HEK293 (cell line): ENCODE measurements around the gene NKD2.

Experiments
- CTCF ChIA-PET: fragments of 350-600 bp; formaldehyde crosslinking; extraction: SDS; loops from one replicate; lab custom pipeline; 2021; ENCODE audit warnings: antibody characterized with exemption; lab: Yijun Ruan, JAX
- POLR2A ChIA-PET: fragments of 300-600 bp; formaldehyde crosslinking; extraction: SDS; loops from one replicate; lab custom pipeline; 2020; ENCODE audit warnings: antibody characterized with exemption, inconsistent platforms; lab: Yijun Ruan, JAX
- H3K27ac ChIP-seq: fragments of 200-500 bp; sonication (Bioruptor generic); 2 replicates; pipeline ENCODE4 v1.5.1; 2014; ENCODE audit warnings: low read depth, low read length, control low read depth, inconsistent platforms; ENCODE audit errors: extremely low read depth
- H3K36me3 ChIP-seq, 2 experiments: fragments of 200-500 bp in 1 of 2; sonication (Bioruptor generic) in 1 of 2; 1 replicate in 1 of 2; 2 replicates in 1 of 2; pipeline ENCODE4 v1.5.1; 2014 to 2017; ENCODE audit warnings: inconsistent platforms in 2 of 2, low read length in 2 of 2; ENCODE audit not compliant: control insufficient read depth in 2 of 2, insufficient read depth in 1 of 2
- H3K4me1 ChIP-seq: fragments of 200-500 bp; sonication (Bioruptor generic); 2 replicates; pipeline ENCODE4 v1.5.1; 2014; ENCODE audit warnings: mild to moderate bottlenecking, low read length, inconsistent platforms; ENCODE audit not compliant: control insufficient read depth, insufficient read depth
- H3K4me3 ChIP-seq: 2 replicates; pipeline ENCODE4 v1.5.1; 2011; ENCODE audit warnings: low read depth, mild to moderate bottlenecking, control low read depth, low read length, moderate library complexity
- H3K9me3 ChIP-seq: fragments of 200-500 bp; sonication (Bioruptor generic); 2 replicates; pipeline ENCODE4 v1.5.1; 2014; ENCODE audit warnings: low read depth, low read length, inconsistent platforms; ENCODE audit not compliant: control insufficient read depth, insufficient read depth
- GFI1B ChIP-seq: fragments of 450-650 bp; formaldehyde crosslinking; IDR thresholded peaks from 2 replicates; pipeline ENCODE4 v1.5.1; 2016; ENCODE audit warnings: missing biosample characterization, missing genetic modification characterization
- HOXC10 ChIP-seq: sonication (generic); formaldehyde crosslinking; IDR thresholded peaks from 2 replicates; pipeline ENCODE4 v1.8.1; 2023; ENCODE audit warnings: mild to moderate bottlenecking, missing genetic modification reagents
- HOXD13 ChIP-seq: sonication (generic); formaldehyde crosslinking; IDR thresholded peaks from 2 replicates; pipeline ENCODE4 v1.8.0; 2022; ENCODE audit warnings: missing genetic modification reagents, borderline replicate concordance
- RBAK ChIP-seq: fragments of 450-650 bp; formaldehyde crosslinking; IDR thresholded peaks from 2 replicates; pipeline ENCODE4 v1.5.1; 2016; ENCODE audit warnings: missing biosample characterization, missing genetic modification characterization
- SCRT2 ChIP-seq: fragments of 450-650 bp; formaldehyde crosslinking; IDR thresholded peaks from 2 replicates; pipeline ENCODE4 v1.5.1; 2016; ENCODE audit warnings: missing biosample characterization, missing genetic modification characterization
- YY1 ChIP-seq: fragments of 450-650 bp; formaldehyde crosslinking; IDR thresholded peaks from 2 replicates; pipeline ENCODE4 v1.5.1; 2018; ENCODE audit warnings: missing biosample characterization, missing genetic modification characterization
- ZBTB20 ChIP-seq: fragments of 450-650 bp; formaldehyde crosslinking; IDR thresholded peaks from 2 replicates; pipeline ENCODE4 v1.5.1; 2016; ENCODE audit warnings: missing biosample characterization, missing genetic modification characterization
- ZFP41 ChIP-seq: fragments of 450-650 bp; formaldehyde crosslinking; IDR thresholded peaks from 2 replicates; pipeline ENCODE4 v1.5.1; 2016; ENCODE audit warnings: missing biosample characterization, missing genetic modification characterization, borderline replicate concordance
- ZNF132 ChIP-seq: fragments of 450-650 bp; formaldehyde crosslinking; IDR thresholded peaks from 2 replicates; pipeline ENCODE4 v1.5.1; 2017; ENCODE audit warnings: missing biosample characterization, missing genetic modification characterization, borderline replicate concordance
- ZNF211 ChIP-seq: fragments of 450-650 bp; formaldehyde crosslinking; IDR thresholded peaks from 2 replicates; pipeline ENCODE4 v1.5.1; 2016; ENCODE audit warnings: low read depth, missing biosample characterization, missing genetic modification characterization
- ZNF214 ChIP-seq: fragments of 450-650 bp; formaldehyde crosslinking; IDR thresholded peaks from 2 replicates; pipeline ENCODE4 v1.5.1; 2017; ENCODE audit warnings: missing biosample characterization, mild to moderate bottlenecking, missing genetic modification characterization, borderline replicate concordance
- ZNF223 ChIP-seq: fragments of 450-650 bp; formaldehyde crosslinking; IDR thresholded peaks from 2 replicates; pipeline ENCODE4 v1.5.1; 2016; ENCODE audit warnings: missing biosample characterization, missing genetic modification characterization
- ZNF366 ChIP-seq: fragments of 450-650 bp; formaldehyde crosslinking; conservative IDR thresholded peaks from 2 replicates; pipeline ENCODE4 v1.5.1; 2016; ENCODE audit warnings: missing biosample characterization, missing genetic modification characterization
- ZNF423 ChIP-seq: fragments of 450-650 bp; formaldehyde crosslinking; IDR thresholded peaks from 2 replicates; pipeline ENCODE4 v1.5.1; 2016; ENCODE audit warnings: missing biosample characterization, missing genetic modification characterization
- ZNF433 ChIP-seq: fragments of 450-650 bp; formaldehyde crosslinking; IDR thresholded peaks from 2 replicates; pipeline ENCODE4 v1.5.1; 2016; ENCODE audit warnings: missing biosample characterization, missing genetic modification characterization, low read depth
- ZNF701 ChIP-seq: fragments of 450-650 bp; formaldehyde crosslinking; IDR thresholded peaks from 2 replicates; pipeline ENCODE4 v1.5.1; 2016; ENCODE audit warnings: missing biosample characterization, missing genetic modification characterization
- ZNF837 ChIP-seq: fragments of 450-650 bp; formaldehyde crosslinking; IDR thresholded peaks from 2 replicates; pipeline ENCODE4 v1.5.1; 2016; ENCODE audit warnings: missing biosample characterization, missing genetic modification characterization
- TF ChIP-seq, protein P1 (sequence below): fragments of 450-650 bp; formaldehyde crosslinking; IDR thresholded peaks from 2 replicates; pipeline ENCODE4 v1.5.1; 2016; ENCODE audit warnings: missing biosample characterization, missing genetic modification characterization
- TF ChIP-seq, protein P2 (sequence below): fragments of 450-650 bp; formaldehyde crosslinking; IDR thresholded peaks from 2 replicates; pipeline ENCODE4; 2016; ENCODE audit warnings: missing biosample characterization, missing genetic modification characterization
- TF ChIP-seq, protein P3 (sequence below): fragments of 450-650 bp; formaldehyde crosslinking; IDR thresholded peaks from 2 replicates; pipeline ENCODE4 v1.5.1; 2016; ENCODE audit warnings: missing biosample characterization, missing genetic modification characterization
- TF ChIP-seq, protein P4 (sequence below): fragments of 450-650 bp; formaldehyde crosslinking; IDR thresholded peaks from 2 replicates; pipeline ENCODE4 v1.5.1; 2017; ENCODE audit warnings: missing biosample characterization, missing genetic modification characterization

Gene NKD2

DNA sequence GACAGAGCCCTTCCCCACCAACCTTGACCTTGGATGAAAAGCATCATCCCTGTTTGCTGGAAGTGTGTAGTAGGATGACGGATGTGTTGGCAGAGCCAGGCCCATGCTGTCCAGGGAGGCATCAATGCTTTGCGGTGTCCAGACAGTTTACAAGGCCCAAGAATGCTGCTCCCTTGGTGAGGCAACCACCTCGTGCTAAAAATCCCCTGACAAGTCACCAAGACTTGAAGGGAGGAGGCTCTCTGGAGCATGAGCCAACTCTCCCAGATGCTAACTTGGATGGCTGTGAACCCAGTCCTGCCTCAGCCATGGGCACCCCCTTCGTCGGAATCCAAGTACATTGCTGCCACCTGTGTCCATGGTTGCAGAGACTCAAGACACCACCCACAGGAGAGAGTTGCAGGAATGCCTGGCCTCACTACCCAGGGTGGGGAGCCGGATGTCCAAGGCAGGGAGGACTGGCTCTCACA, 9.5 kb upstream of the NKD2 start:
- peaks cover 14% of the 10 kb centered on the region for H3K4me1 ChIP-seq
- no peak overlapping the region for H3K27ac ChIP-seq
- no peaks in the 10 kb centered on the region for H3K36me3 ChIP-seq
- no peak for TF ChIP-seq ZNF837 (tag by site-specific recombination)
- no peak for TF ChIP-seq ZNF433 (tag by site-specific recombination)
- no peak for TF ChIP-seq GFI1B
- TF ChIP-seq ZBTB20 (tag by site-specific recombination), result no peak
- no peak for TF ChIP-seq YY1 (tag by site-specific recombination)
- no peak for TF ChIP-seq ZNF211
- TF ChIP-seq, all 188 proteins: peak for 0
- no peaks in the 10 kb centered on the region for H3K9me3 ChIP-seq
- ChIA-PET POLR2A (no interaction called here), CTCF (interaction anchor here (0.9 to 4.1 kb wide), 3 partner anchors 11 to 141 kb away, joined by 3 to 30 read pairs (median 4); partner anchors contain the start of gene NKD2)
- no peak overlapping the region for H3K4me3 ChIP-seq

DNA sequence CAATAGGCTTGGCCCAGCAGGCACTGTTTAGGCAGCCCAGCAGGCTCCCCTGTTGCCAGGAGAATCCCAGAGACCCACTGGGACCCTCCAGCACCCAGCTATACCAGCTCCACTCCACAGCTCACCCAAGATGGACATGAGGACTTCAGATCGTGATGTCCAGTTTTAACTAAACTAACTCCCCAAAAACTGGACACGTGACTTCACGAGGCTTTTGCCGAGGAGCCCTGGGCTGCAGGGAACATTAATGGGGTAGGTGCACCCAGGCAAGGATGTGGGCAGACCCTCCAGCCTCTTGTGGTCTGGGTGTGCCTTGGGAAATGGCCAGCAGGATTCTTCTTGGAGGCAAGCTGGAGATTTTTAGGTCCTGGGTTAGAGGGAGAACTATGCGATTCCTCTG, 8.9 kb upstream of the NKD2 start:
- no peak overlapping the region for H3K27ac ChIP-seq
- POLR2A ChIA-PET, result no interaction called here
- peaks cover 14% of the 10 kb centered on the region for H3K4me1 ChIP-seq
- H3K4me3 ChIP-seq, result no peak overlapping the region
- TF ChIP-seq SCRT2 (tag by site-specific recombination), result no peak
- no peak for TF ChIP-seq HOXC10 (CRISPR knock-in tag)
- TF ChIP-seq ZNF132 (tag by site-specific recombination), result no peak
- no peak for TF ChIP-seq ZNF366 (tag by site-specific recombination)
- TF ChIP-seq ZNF214 (tag by site-specific recombination), result no peak
- no peak for TF ChIP-seq ZFP41
- TF ChIP-seq HOXD13 (CRISPR knock-in tag), result no peak
- TF ChIP-seq, protein P1, sequence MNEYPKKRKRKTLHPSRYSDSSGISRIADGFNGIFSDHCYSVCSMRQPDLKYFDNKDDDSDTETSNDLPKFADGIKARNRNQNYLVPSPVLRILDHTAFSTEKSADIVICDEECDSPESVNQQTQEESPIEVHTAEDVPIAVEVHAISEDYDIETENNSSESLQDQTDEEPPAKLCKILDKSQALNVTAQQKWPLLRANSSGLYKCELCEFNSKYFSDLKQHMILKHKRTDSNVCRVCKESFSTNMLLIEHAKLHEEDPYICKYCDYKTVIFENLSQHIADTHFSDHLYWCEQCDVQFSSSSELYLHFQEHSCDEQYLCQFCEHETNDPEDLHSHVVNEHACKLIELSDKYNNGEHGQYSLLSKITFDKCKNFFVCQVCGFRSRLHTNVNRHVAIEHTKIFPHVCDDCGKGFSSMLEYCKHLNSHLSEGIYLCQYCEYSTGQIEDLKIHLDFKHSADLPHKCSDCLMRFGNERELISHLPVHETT (tag by site-specific recombination), result no peak
- TF ChIP-seq ZNF701, result no peak
- no peak for TF ChIP-seq ZNF423 (tag by site-specific recombination)
- no peak for TF ChIP-seq ZNF223
- TF ChIP-seq, protein P2, sequence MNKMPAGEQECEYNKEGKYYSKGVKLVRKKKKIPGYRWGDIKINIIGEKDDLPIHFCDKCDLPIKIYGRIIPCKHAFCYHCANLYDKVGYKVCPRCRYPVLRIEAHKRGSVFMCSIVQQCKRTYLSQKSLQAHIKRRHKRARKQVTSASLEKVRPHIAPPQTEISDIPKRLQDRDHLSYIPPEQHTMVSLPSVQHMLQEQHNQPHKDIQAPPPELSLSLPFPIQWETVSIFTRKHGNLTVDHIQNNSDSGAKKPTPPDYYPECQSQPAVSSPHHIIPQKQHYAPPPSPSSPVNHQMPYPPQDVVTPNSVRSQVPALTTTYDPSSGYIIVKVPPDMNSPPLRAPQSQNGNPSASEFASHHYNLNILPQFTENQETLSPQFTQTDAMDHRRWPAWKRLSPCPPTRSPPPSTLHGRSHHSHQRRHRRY (tag by site-specific recombination), result no peak
- TF ChIP-seq, protein P3, sequence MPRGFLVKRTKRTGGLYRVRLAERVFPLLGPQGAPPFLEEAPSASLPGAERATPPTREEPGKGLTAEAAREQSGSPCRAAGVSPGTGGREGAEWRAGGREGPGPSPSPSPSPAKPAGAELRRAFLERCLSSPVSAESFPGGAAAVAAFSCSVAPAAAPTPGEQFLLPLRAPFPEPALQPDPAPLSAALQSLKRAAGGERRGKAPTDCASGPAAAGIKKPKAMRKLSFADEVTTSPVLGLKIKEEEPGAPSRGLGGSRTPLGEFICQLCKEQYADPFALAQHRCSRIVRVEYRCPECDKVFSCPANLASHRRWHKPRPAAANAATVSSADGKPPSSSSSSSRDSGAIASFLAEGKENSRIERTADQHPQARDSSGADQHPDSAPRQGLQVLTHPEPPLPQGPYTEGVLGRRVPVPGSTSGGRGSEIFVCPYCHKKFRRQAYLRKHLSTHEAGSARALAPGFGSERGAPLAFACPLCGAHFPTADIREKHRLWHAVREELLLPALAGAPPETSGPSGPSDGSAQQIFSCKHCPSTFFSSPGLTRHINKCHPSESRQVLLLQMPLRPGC (tag by site-specific recombination), result no peak
- no peak for TF ChIP-seq RBAK (tag by site-specific recombination)
- TF ChIP-seq, protein P4, sequence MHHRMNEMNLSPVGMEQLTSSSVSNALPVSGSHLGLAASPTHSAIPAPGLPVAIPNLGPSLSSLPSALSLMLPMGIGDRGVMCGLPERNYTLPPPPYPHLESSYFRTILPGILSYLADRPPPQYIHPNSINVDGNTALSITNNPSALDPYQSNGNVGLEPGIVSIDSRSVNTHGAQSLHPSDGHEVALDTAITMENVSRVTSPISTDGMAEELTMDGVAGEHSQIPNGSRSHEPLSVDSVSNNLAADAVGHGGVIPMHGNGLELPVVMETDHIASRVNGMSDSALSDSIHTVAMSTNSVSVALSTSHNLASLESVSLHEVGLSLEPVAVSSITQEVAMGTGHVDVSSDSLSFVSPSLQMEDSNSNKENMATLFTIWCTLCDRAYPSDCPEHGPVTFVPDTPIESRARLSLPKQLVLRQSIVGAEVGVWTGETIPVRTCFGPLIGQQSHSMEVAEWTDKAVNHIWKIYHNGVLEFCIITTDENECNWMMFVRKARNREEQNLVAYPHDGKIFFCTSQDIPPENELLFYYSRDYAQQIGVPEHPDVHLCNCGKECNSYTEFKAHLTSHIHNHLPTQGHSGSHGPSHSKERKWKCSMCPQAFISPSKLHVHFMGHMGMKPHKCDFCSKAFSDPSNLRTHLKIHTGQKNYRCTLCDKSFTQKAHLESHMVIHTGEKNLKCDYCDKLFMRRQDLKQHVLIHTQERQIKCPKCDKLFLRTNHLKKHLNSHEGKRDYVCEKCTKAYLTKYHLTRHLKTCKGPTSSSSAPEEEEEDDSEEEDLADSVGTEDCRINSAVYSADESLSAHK (tag by site-specific recombination), result no peak
- H3K36me3 ChIP-seq, result no peaks in the 10 kb centered on the region
- CTCF ChIA-PET, result interaction anchor here (0.7 kb wide), 1 partner anchor 76 kb away, joined by 3 read pairs; no protein-coding TSS in a partner anchor
- no peaks in the 10 kb centered on the region for H3K9me3 ChIP-seq
